Endothelial cell of umbilical vein (primary cell): Measurements from ENCODE around the gene SOX9. TPM values are rescaled to one million over a fixed set of nuclear protein-coding genes. Genes with fewer than 3 reads are reported as not detected.

ENCODE experiments used
- BruUV-seq: library from RNA; stranded (reverse); fragments of 400-500 nt; replicated peaks from 2 replicates; lab custom pipeline; 2021; lab: Mats Ljungman, UMichigan
- CTCF ChIA-PET: fragments of 300-600, 350-600 bp; sonication (Branson Sonifier 250); formaldehyde crosslinking; loops from one replicate; lab custom pipeline; 2021; ENCODE audit warnings: antibody characterized with exemption, inconsistent platforms; lab: Charles Lee
- POLR2A ChIA-PET: fragments of 300-600, 350-600 bp; sonication (Branson Sonifier 250); formaldehyde crosslinking; loops from one replicate; lab custom pipeline; 2021; ENCODE audit warnings: antibody characterized with exemption, inconsistent platforms; lab: Charles Lee
- DNase-seq: peaks from one replicate; pipeline ENCODE4 v3.0.0-alpha.2; 2011; ENCODE audit warnings: low read depth, low spot score
- FAIRE-seq: peaks from 2 replicates; lab custom pipeline; 2011; peaks lifted over from hg19 to GRCh38; lab: Jason Lieb, UNC
- H2AFZ ChIP-seq: 2 replicates; pipeline ENCODE4 v1.6.0; 2012; ENCODE audit warnings: low read depth, low read length, control low read depth, inconsistent platforms
- H3K27ac ChIP-seq: 2 replicates; pipeline ENCODE4 v1.5.1; 2011; ENCODE audit warnings: low read depth, mild to moderate bottlenecking, control low read depth, low read length, moderate library complexity; ENCODE audit not compliant: insufficient read depth
- H3K27me3 ChIP-seq, 2 experiments: 2 replicates each; pipeline versions ENCODE4 v1.6.0 to v1.6.1; 2011; ENCODE audit warnings: low read length in 2 of 2, mixed read lengths in 1 of 2; ENCODE audit not compliant: control insufficient read depth in 2 of 2, insufficient read depth in 2 of 2
- H3K36me3 ChIP-seq, 2 experiments: 2 replicates in 1 of 2; 3 replicates in 1 of 2; pipeline ENCODE4 v1.5.1; 2011; ENCODE audit warnings: low read length in 2 of 2, mild to moderate bottlenecking in 1 of 2, moderate library complexity in 1 of 2; ENCODE audit not compliant: control insufficient read depth in 2 of 2, insufficient read depth in 2 of 2; ENCODE audit errors: extremely low read depth in 1 of 2
- H3K4me1 ChIP-seq: 3 replicates; pipeline ENCODE4 v1.5.1; 2011; ENCODE audit warnings: mild to moderate bottlenecking, low read length; ENCODE audit not compliant: control insufficient read depth, insufficient read depth; ENCODE audit errors: extremely low read depth
- H3K4me2 ChIP-seq: 2 replicates; pipeline ENCODE4 v1.6.1; 2011; ENCODE audit warnings: low read length, control low read depth, mixed read lengths; ENCODE audit not compliant: insufficient read depth
- H3K4me3 ChIP-seq, 3 experiments: fragments of 200-600 bp in 1 of 3; sonication (generic), shearing (Covaris generic) in 1 of 3; replicated peaks in 1 of 3; 2 replicates each; pipeline ENCODE4 v1.5.1; 2011 to 2016; ENCODE audit warnings: control low read depth in 3 of 3, low read length in 3 of 3, mild to moderate bottlenecking in 2 of 3, inconsistent platforms in 1 of 3, low read depth in 1 of 3, moderate library complexity in 1 of 3; ENCODE audit not compliant: insufficient read depth in 1 of 3
- H3K79me2 ChIP-seq: 2 replicates; pipeline ENCODE4 v1.6.0; 2012; ENCODE audit warnings: low read length, inconsistent platforms; ENCODE audit not compliant: control insufficient read depth, insufficient read depth
- H3K9ac ChIP-seq: replicated peaks from 2 replicates; pipeline ENCODE3; 2011; ENCODE audit warnings: low read length, control low read depth; ENCODE audit not compliant: insufficient read depth; ENCODE audit errors: extremely low read depth
- H3K9me1 ChIP-seq: replicated peaks from 3 replicates; pipeline ENCODE4 v1.6.0; 2011; ENCODE audit warnings: mild to moderate bottlenecking, low read length; ENCODE audit not compliant: control insufficient read depth, insufficient read depth; ENCODE audit errors: extremely low read depth
- H3K9me3 ChIP-seq: replicated peaks from 2 replicates; pipeline ENCODE4 v1.5.1; 2012; ENCODE audit warnings: low read length, inconsistent platforms; ENCODE audit not compliant: control insufficient read depth, insufficient read depth
- H4K20me1 ChIP-seq: replicated peaks from 2 replicates; pipeline ENCODE3; 2011; ENCODE audit warnings: mild to moderate bottlenecking, low read length; ENCODE audit not compliant: control insufficient read depth, insufficient read depth; ENCODE audit errors: extremely low read depth
- MAX ChIP-seq: IDR thresholded peaks from 2 replicates; pipeline ENCODE4 v1.6.1; 2011; ENCODE audit not compliant: insufficient read depth, insufficient read length
- dilution Hi-C: fragments of 300-500 bp; cut with MboI; formaldehyde crosslinking; loops from one replicate; pipeline ENCODE4 v1.15.0; 2019; ENCODE audit warnings: low sequenced_read_pairs; ENCODE audit not compliant: extremely low pct_ligation_motif_present
- intact Hi-C: fragments of 100-400 bp; cut with micrococcal nuclease; formaldehyde crosslinking; loops from one replicate; pipeline ENCODE4 v1.10.0; 2022
- polyA plus RNA-seq, 4 experiments: library from polyadenylated mRNA; depleted of rRNA in 3 of 4; stranded (reverse) in 3 of 4; unstranded in 1 of 4; fragments of >200 nt; gene quantifications; 2 replicates each; pipeline versions ENCODE4 v1.2.1 to v1.2.3, GENCODE V29; 2011 to 2012; ENCODE audit warnings: missing spikeins in 1 of 4
- total RNA-seq: library from RNA; stranded (reverse); gene quantifications from 2 replicates; pipeline ENCODE4 v1.2.3, GENCODE V29; 2021
- TF ChIP-seq, protein P1 (sequence below), 2 donors: IDR thresholded peaks; 1 replicate in 1 of 2; 2 replicates in 1 of 2; pipeline ENCODE4 v1.5.1; 2011; ENCODE audit warnings: low read length in 2 of 2, mild to moderate bottlenecking in 2 of 2, moderate library complexity in 2 of 2, control low read depth in 1 of 2, inconsistent platforms in 1 of 2, low read depth in 1 of 2; ENCODE audit not compliant: insufficient read depth in 1 of 2; ENCODE audit errors: extremely low read depth in 1 of 2

Gene SOX9
- total and polyA plus RNA-seq, 2 donors (not counting 3 experiments of a cell fraction or from before 2014, with no cell fraction given) = not detected

- no peak overlapping the region for H2AFZ ChIP-seq
- no peak overlapping the region for H3K4me2 ChIP-seq
- intact Hi-C loops (loop anchor here (1.0 kb wide), 1 partner anchor 1482 kb away; no protein-coding TSS in a partner anchor), dilution Hi-C loops (no loop called here)
- H4K20me1 ChIP-seq = no peaks in the 10 kb centered on the region
- peak; percentile 71 for FAIRE-seq
- H3K4me1 ChIP-seq = no peaks in the 10 kb centered on the region
- TF ChIP-seq MAX = no peak
- TF ChIP-seq, protein P1, sequence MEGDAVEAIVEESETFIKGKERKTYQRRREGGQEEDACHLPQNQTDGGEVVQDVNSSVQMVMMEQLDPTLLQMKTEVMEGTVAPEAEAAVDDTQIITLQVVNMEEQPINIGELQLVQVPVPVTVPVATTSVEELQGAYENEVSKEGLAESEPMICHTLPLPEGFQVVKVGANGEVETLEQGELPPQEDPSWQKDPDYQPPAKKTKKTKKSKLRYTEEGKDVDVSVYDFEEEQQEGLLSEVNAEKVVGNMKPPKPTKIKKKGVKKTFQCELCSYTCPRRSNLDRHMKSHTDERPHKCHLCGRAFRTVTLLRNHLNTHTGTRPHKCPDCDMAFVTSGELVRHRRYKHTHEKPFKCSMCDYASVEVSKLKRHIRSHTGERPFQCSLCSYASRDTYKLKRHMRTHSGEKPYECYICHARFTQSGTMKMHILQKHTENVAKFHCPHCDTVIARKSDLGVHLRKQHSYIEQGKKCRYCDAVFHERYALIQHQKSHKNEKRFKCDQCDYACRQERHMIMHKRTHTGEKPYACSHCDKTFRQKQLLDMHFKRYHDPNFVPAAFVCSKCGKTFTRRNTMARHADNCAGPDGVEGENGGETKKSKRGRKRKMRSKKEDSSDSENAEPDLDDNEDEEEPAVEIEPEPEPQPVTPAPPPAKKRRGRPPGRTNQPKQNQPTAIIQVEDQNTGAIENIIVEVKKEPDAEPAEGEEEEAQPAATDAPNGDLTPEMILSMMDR (IDR thresholded peaks at IDR 0.05; ENCODE audit: extremely low read depth in 1 of 2, insufficient read depth in 1 of 2, low read depth in 1 of 2, low read length in 2 of 2) = peak; percentile 71 to 77
- H3K27me3 ChIP-seq = peaks cover 55 to 75% of the 10 kb centered on the region in 2 experiments
- ChIA-PET POLR2A (no interaction called here), CTCF (no interaction called here)
- no peaks in the 10 kb centered on the region for H3K9me3 ChIP-seq
- no peak overlapping the region for H3K9ac ChIP-seq
- no peak overlapping the region for H3K27ac ChIP-seq
- no peak overlapping the region for H3K4me3 ChIP-seq
- H3K36me3 ChIP-seq = no peaks in the 10 kb centered on the region
- peak; percentile 37 for DNase-seq
- H3K9me1 ChIP-seq = no peaks in the 10 kb centered on the region
- BruUV-seq = no TSS peak
- H3K79me2 ChIP-seq = no peaks in the 10 kb centered on the region
Observed at GRCh38 chr17:72118335-72119076, 2.3 kb upstream of the SOX9 start.
